ENCODE results near the gene HS3ST5.
"Not testable (repeated sequence)": the region's sequence is repeated elsewhere in the genome, so short reads cannot be mapped to it uniquely, and the experiment has no call there.

DNA sequence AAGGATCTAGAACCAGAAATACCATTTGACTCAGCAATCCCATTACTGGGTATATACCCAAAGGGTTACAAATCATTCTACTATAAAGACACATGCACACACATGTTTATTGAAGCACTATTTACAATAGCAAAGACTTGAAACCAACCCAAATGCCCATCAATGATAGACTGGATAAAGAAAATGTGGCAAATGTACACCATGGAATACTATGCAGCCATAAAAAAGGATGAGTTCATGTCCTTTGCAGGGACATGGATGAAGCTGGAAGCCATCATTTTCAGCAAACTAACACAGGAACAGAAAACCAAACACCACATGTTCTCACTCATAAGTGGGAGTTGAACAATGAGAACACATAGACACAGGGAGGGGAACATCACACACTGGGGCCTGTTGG lies 193.6 kb downstream of the HS3ST5 start:
- TF ChIP-seq, protein P1, sequence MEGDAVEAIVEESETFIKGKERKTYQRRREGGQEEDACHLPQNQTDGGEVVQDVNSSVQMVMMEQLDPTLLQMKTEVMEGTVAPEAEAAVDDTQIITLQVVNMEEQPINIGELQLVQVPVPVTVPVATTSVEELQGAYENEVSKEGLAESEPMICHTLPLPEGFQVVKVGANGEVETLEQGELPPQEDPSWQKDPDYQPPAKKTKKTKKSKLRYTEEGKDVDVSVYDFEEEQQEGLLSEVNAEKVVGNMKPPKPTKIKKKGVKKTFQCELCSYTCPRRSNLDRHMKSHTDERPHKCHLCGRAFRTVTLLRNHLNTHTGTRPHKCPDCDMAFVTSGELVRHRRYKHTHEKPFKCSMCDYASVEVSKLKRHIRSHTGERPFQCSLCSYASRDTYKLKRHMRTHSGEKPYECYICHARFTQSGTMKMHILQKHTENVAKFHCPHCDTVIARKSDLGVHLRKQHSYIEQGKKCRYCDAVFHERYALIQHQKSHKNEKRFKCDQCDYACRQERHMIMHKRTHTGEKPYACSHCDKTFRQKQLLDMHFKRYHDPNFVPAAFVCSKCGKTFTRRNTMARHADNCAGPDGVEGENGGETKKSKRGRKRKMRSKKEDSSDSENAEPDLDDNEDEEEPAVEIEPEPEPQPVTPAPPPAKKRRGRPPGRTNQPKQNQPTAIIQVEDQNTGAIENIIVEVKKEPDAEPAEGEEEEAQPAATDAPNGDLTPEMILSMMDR (IDR thresholded peaks at IDR 0.05) = not testable (repeated sequence)
- not testable (repeated sequence) for TF ChIP-seq POLR2A (IDR thresholded peaks at IDR 0.05)
